AG04449 (cell line): Measurements from ENCODE around the gene SLC25A28.

ENCODE experiments used
- CTCF ChIA-PET: fragments of 350-600 bp; formaldehyde crosslinking; extraction: SDS; loops from one replicate; lab custom pipeline; 2021; ENCODE audit warnings: antibody characterized with exemption; lab: Yijun Ruan, JAX
- POLR2A ChIA-PET: fragments of 400-600, 350-600 bp; formaldehyde crosslinking; extraction: SDS; loops from one replicate; lab custom pipeline; 2020; ENCODE audit warnings: antibody characterized with exemption, inconsistent platforms; lab: Yijun Ruan, JAX
- DNase-seq: peaks from one replicate; pipeline ENCODE4 v3.0.0-alpha.2; 2010; ENCODE audit warnings: low read depth, low spot score
- H3K4me3 ChIP-seq: 2 replicates; pipeline ENCODE4 v1.5.1; 2011; ENCODE audit warnings: low read depth, mild to moderate bottlenecking, control low read depth, low read length
- TF ChIP-seq, protein P1 (sequence below): IDR thresholded peaks from one replicate; pipeline ENCODE4 v1.5.1; 2011; ENCODE audit warnings: mild to moderate bottlenecking, moderate library complexity, low read length, control low read depth, inconsistent platforms; ENCODE audit not compliant: insufficient read depth; ENCODE audit errors: missing control alignments

The SLC25A28 gene

DNA sequence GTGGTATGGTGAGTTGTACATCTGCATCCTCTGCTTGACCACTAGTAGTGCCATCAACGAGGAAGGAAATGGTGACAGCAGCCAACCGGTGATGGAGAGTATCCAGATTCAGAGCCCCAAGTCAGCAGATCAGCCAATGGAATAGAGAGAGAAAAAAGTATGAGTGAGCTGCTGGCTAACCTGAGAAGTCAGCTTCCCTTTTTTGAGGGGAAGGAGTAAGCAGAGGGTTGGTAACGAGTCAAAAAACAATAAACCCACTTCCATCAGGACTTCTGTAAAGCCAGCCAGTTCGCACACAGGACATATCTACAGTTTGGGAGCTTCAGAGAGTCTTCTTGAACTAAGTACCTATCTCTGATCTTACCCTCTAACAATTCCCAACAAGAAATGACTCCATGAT, 8.9 kb downstream of the SLC25A28 start:
- H3K4me3 ChIP-seq: no peak overlapping the region
- DNase-seq: no peak
- CTCF ChIA-PET: interaction anchor here (0.7 to 11.1 kb wide), 23 partner anchors 8 to 1147 kb away, joined by 3 to 245 read pairs (median 4); partner anchors contain the start of genes COX15, CUTC, GOT1 and SLC25A28
- POLR2A ChIA-PET: interaction anchor here (0.8 kb wide), 1 partner anchor 181 kb away, joined by 3 read pairs; the partner anchor contains the start of gene GOT1
- TF ChIP-seq, protein P1, sequence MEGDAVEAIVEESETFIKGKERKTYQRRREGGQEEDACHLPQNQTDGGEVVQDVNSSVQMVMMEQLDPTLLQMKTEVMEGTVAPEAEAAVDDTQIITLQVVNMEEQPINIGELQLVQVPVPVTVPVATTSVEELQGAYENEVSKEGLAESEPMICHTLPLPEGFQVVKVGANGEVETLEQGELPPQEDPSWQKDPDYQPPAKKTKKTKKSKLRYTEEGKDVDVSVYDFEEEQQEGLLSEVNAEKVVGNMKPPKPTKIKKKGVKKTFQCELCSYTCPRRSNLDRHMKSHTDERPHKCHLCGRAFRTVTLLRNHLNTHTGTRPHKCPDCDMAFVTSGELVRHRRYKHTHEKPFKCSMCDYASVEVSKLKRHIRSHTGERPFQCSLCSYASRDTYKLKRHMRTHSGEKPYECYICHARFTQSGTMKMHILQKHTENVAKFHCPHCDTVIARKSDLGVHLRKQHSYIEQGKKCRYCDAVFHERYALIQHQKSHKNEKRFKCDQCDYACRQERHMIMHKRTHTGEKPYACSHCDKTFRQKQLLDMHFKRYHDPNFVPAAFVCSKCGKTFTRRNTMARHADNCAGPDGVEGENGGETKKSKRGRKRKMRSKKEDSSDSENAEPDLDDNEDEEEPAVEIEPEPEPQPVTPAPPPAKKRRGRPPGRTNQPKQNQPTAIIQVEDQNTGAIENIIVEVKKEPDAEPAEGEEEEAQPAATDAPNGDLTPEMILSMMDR: no peak

DNA sequence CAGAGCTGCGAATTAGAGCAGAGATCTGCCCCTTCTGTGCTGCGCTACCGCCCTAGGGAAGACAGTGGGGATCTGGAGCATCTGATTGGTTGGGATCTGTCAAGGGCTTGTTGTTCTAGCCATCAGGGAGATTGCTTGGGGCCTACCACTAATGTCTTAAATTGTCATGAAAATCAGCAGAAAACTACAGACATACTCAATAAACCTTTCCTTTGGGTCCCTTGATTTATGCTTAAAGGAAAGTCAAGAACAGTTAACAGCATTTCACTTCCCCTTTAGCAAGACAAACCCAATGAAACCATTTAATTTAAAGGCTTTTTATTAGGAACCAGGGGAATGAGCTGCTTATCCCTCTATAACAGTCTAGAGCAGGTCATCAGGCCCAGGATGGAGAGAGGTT, 10.0 kb downstream of the SLC25A28 start:
- TF ChIP-seq, protein P1: no peak
- CTCF ChIA-PET: interaction anchor here (1.0 to 11.1 kb wide), 9 partner anchors 10 to 222 kb away, joined by 3 to 245 read pairs (median 21); partner anchors contain the start of genes GOT1 and SLC25A28
- POLR2A ChIA-PET: no interaction called here

DNA sequence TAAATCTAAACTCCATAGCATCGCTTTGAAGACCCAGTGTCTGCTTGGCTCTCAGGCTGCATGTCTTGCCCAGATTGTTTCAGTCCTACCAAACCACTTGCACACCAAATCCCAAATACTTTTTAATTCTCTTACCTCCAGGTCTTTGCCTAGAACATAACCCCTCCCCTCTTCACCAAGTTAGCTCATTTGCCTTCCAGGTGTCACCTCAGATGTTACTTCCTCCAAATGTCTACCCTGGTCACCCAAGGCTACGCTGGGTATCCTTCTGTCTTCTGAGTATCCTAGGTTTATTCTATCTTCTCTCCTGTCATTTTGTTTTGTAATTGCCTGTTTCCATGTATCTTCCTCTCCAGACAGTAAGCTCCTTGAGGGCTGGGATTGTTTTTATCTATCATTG, 11.1 kb downstream of the SLC25A28 start:
- TF ChIP-seq, protein P1: no peak
- ChIA-PET CTCF (interaction anchor here (0.6 to 11.1 kb wide), 8 partner anchors 9 to 232 kb away, joined by 3 to 245 read pairs (median 4); no protein-coding TSS in a partner anchor), POLR2A (interaction anchor here (1.1 kb wide), 1 partner anchor 179 kb away, joined by 3 read pairs; the partner anchor contains the start of gene GOT1)
- no peak overlapping the region for H3K4me3 ChIP-seq
- DNase-seq: no peak

More for the DNA sequence above, 10.0 kb downstream of the SLC25A28 start:
- H3K4me3 ChIP-seq: no peak overlapping the region
- no peak for DNase-seq

DNA sequence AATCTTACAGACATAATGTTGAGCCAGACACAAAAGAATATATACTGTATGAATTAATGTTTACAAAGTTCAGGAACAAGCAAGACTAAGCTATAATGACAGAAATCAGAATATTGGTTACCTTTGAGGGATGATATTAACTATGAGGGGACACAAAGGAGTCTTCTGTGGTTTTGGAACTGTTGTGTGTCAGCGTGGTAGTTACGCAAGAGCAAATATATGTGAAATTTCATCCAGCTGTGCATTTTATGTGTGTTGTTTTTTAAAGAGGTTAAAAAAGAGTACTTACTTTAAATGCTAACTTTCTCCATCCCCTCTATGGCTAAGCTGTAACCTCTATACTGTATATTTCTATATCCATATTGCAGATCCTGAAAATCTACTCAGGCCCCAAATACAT, 14.9 kb downstream of the SLC25A28 start:
- POLR2A ChIA-PET: no interaction called here
- CTCF ChIA-PET: interaction anchor here (1.1 to 3.8 kb wide), 3 partner anchors 10 to 170 kb away, joined by 4 to 21 read pairs (median 5); no protein-coding TSS in a partner anchor

DNA sequence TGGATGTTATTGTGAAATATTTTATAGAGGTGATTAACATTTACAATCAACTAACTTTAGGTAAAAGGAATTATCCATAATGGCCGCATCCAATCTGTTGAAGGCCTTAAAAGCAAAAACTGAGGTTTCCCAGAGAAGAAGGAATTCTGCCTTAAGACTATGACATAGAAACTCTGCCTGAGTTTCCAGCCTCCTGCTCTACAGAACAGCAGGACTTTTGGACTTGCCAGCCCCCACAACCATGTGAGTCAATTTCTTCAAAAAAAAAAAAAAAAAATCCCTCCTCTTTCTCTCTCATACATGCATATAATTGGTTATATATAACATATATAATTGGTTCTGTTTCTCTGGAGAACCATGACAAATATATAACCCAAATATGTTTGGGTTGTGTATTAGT, 15.4 kb downstream of the SLC25A28 start:
- POLR2A ChIA-PET: no interaction called here
- TF ChIP-seq, protein P1: no peak
- no peak overlapping the region for H3K4me3 ChIP-seq
- no peak for DNase-seq
- CTCF ChIA-PET: interaction anchor here (3.8 kb wide), 1 partner anchor 11 kb away, joined by 21 read pairs; no protein-coding TSS in a partner anchor

More for the DNA sequence above, 14.9 kb downstream of the SLC25A28 start:
- no peak overlapping the region for H3K4me3 ChIP-seq
- DNase-seq: no peak
- TF ChIP-seq, protein P1: no peak

DNA sequence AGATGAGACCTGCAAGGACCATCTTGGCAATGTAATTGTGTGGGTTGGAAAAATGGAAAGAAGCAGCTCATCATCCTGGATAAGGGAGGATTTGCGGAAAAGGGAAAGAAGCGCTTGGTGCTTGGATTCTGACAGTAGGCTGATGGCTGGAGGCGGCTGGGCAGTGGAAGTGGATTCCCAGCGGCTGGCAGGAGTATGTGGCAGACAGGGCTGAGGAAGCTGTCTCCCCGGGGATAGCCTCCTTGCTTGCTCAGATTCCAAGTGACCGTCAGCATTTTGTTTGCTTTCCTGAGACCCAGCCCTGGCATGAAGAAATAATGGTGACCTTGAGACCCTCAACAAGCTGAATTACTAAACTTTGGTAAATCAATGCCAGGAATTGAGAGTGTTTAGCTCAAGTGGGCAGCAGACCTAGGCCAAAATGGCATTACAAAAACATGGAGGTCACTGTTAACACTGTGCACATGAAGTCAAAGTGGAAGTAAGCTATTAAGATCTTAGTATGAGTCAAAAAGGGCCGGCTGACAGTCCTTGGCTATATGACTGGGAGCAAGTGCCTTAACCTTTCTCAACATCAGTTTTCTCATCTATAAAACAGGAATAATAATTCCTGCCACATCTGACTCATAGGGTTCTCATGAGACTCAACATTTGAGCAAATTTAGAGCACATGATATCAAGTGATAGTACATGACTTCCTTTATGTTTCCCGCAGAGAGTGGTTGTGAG, 21.3 kb downstream of the SLC25A28 start:
- no peak for DNase-seq
- ChIA-PET CTCF (interaction anchor here (0.9 to 2.1 kb wide), 8 partner anchors 9 to 206 kb away, joined by 3 to 8 read pairs (median 5); no protein-coding TSS in a partner anchor), POLR2A (no interaction called here)
- TF ChIP-seq, protein P1: no peak
- no peak overlapping the region for H3K4me3 ChIP-seq
